HG03139 (cell line): ENCODE data around the gene KMT2C.
"Not testable (repeated sequence)": the region's sequence is repeated elsewhere in the genome, so short reads cannot be mapped to it uniquely, and the experiment has no call there.

ENCODE experiments used
- ATAC-seq: cut with Tn5 transposase; IDR thresholded peaks from one replicate; pipeline ENCODE4 v1.9.1; 2021; ENCODE audit not compliant: unreplicated experiment

The KMT2C gene

DNA sequence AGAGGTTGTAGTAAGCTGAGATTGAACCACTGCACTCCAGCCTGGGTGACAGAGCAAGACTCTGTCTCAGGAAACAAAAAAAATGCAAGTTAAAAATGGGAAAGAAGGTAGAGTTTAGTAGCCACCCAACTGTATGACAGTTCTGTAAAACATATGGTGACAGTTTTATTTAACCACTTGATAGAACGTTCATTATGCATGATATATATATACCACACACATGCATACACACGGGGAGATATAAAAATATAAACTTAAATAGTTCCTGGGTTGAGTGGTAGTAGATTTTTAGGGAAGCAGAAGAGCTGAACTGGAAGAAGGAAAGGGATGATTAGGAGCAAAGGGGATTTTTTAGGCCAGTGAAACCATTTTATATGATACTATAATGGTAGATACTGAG is 120.0 kb downstream of the KMT2C start:
- ATAC-seq: no peak

DNA sequence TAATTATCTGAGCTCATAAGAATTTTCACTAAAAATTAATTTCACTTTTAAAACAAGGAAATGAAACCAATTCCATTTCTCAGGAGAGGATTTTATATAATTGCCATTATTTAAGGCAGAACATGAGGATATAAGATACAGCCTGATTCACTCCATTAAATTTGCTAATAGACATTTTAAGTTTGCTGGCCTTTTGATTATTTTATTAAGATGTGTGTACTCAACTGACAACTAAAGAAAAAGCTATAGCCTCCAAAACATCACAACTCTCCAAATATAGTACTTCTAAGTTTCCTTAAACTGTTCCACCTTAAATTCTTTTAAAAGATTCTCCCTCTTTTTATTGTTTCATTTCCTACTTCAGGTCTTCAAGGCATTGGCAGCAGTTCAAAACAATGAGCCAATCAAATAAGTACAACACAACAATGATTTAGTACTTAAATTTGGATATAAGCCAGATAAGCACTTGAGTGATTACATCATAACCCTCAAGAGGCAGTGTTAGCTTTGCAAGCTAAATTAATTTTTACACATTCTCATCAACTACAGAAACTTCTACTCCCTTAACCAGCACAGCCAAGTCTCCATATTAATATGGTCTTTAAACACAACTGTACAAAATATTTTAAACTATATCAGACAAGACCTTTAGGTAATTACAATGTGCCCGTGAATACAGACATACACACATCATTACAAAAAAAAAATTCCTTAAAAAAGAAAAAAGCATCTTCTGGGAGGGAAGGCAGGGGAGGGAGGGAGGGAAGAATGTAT is 121.8 kb downstream of the KMT2C start:
- ATAC-seq: no peak

DNA sequence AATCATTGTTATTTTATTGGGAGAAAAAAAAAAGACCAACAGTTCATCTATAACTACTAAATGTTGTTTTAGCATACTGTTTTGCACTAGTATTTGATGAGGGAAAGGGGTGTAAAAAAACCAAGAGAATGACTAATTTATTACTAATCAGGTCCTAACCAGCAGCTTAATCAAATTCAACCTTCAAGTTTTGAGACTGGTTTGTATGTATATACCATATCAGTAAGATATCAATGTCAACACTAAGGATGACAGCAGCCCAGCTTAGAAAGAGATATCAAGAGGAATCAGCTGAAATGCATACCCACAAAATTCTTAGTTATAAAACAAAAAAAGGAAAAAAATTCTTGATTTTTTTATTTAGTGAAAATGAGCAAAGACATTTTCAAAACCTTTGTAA is 122.6 kb downstream of the KMT2C start:
- no peak for ATAC-seq

DNA sequence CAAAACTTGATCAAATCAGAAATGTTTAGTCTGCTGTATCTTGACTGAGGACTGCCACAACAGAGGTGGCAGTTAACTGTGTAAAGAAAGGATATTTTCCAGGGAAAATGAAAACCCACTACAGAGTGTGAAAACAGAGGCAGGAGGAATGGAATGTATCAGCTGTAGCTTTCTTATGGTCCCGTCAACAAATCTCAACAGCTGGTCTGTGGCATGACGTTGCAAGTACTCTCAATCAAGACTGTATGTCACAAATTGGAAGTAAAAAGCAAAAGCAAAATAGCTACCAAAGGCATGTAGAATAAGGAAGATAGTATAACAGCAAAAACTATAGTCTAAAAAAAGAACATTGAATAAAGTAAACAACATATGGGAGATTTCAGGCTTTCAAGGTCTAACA is 123.5 kb downstream of the KMT2C start:
- no peak for ATAC-seq

DNA sequence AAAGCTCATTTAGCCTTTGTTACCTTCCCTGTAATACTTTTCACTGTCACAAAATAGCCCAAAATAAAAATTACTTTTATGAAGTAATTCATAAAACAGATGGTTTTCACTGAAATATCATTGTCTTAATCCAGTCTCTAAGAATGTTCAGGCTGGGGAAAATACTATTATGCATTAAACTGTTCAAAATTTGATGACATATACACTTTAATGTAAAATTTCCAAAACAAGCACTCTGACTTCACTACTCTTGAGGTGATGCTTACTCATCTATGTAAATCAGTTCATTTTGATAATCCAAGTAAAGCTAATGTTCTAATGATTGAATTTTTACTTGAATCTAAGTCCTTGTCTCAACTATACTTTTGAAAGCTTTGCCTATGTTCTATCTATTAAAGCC is 127.9 kb downstream of the KMT2C start:
- no peak for ATAC-seq

DNA sequence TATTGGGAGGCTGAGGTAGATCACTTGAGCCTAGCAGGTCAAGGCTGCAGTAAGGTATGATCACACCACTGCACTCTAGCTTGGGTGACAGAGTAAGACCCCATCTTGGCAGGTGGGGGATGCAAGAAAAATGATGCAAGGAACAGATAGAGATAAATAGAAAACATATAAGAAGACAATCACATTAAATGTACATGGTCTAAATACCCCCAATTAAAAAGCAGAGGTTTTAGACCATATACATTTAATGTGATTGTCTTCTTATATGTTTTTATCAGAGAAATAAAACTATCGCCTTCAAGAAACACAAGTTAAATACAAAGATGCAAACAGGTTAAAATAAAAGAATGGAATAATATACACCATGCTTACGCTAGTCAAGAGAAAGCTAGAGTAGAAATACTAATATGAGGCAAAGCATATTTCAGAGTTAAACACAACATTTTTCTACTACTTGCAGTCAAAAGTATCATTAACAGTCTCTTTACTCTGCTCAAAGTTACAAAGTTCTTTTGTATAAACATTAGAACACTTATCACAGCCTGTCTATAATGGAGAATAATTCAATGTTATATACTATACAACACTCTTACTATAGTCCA is 136.2 kb downstream of the KMT2C start:
- ATAC-seq: not testable (repeated sequence)

DNA sequence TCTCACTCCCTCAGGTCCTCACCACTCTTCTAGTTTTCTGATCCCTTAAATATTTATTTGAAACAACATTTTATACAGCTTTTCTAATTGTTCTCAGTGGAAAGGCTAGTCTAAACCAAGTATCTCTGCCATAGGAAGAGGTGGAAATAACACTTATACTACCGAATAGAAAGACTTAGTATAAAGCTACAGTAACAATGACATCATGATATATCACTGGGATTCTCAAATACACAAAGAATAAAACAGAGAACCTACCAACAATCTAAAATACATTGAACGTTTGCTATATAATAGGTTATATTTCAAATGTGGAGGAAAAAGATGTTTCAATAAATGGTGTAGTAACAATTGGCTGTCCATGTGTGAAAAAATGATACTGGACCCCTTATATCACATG is 142.9 kb downstream of the KMT2C start:
- no peak for ATAC-seq

DNA sequence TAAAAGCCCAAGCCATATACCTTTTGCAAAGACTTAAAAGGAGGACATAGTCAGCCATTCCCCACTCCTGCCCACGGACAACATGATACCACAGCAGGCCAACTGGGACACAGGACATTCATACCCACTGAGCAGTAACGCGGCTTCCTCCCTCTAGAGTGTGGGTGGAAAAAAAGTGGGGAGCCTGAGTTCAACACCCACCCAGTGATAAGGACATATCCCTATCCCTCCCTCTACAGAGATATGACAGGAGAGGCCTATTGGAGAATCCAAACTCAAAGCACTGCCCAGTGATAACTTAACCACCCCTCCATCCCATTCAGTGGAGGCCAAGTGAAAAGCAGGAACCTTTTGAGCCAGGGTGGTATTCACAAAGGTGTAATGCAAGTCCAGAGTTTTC is 148.8 kb downstream of the KMT2C start:
- ATAC-seq: not testable (repeated sequence)

DNA sequence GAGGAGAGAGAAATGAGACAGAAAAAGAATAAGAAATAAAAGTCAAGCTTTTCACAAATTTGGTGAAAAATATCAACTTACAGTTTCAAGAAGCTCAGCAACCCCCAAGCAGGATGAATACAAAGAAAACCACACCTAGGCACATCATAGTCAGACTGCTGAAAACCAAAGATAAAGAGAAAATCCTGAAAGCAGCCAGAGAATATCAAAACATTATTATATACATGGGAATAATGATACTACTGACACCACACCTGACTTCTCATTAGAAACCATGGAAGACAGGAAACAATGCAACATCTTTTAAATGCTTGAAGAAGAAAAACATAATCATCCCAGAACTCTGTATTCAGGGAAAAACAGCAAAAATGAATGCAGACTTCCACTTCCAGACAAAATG is 149.6 kb downstream of the KMT2C start:
- ATAC-seq: not testable (repeated sequence)

DNA sequence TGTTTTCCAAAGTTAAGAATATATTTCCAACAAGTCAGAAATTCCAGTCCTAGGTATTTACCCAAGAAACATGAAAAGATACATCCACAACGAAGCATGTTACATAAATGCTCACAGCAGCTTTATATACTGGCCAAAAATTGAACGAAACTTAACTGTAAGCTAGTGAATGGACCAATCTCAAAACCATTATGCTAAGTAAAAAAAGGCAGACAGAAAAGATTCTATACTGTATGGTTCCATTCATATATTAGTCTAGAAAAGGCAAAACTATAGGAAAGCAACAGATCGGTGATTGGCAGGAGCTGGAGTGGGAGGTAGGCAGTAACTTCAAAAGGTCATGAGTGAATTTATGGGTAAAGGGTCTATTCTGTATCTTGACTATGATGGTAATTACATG is 150.8 kb downstream of the KMT2C start:
- not testable (repeated sequence) for ATAC-seq

DNA sequence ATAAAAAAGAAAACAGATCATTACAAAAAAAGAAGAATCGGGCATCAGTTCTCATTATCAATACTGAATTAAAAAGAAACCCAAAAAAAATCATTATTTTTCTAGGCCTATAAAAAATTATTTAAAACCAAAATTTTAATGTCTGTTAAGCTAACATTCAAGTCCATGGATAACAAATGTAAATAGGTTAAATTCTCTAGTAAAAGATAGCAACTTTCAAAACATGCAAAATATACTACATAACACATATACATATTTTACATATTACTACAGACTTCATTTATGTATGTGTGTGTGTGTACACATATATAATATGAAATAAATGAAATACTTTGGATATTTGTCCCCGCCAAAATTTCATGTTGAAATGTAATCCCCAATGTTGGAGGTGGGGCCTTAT is 158.1 kb downstream of the KMT2C start:
- ATAC-seq: not testable (repeated sequence)

DNA sequence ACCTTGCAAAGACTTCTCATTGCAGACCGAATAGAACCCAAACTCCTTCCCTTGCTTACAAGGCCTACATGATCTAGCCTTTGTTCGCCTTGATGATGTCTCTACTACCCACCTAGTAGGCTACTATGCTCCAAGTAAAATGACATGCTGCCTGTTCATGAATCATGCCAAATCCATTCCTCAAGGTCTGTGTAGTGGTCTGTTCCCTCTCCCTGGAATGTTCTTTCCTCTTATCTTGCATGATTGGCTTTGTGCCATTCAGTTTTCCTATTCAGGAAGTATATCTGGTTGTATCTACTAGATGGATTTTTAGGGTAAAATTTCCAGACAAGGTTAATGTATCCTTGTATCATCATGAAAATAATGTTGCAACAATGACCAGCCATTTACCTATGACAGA is 165.4 kb downstream of the KMT2C start:
- not testable (repeated sequence) for ATAC-seq

DNA sequence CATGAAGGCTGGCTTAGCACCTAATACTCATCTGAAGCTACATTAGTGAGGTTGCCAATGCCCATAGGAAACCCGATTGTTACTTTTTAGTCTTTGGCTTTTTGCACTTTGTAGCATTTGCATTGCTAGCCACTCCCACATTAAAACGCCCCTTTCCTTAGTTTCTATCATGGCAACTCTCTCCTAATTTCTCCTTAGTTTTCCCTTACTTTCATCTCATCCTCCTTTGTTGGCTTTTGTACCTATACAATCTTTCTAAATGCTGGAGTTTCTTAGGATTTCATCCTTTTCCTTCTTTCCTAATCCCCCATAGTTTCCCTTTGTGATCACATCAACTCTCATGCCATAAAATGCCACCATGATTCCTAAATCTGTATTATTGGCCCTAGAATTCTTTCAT is 168.9 kb downstream of the KMT2C start:
- ATAC-seq: not testable (repeated sequence)

DNA sequence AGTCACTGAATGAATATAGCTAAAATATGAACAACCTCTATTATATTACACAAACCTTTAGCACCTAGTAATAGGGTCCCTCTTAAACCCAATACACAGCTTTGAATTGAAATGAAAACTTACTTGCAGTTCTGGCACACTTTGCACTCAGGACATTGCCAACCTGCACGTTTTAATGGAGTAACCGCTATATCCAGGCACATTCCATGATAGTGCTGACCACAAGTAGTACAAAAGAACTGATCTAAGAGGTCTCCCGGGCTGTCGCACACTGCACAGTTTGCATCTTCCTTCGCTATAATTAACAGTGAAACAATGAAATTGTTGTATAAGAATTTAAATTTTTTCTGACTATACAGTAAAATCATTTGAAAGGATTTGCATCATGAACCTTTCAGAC is 170.9 kb downstream of the KMT2C start:
- not testable (repeated sequence) for ATAC-seq

DNA sequence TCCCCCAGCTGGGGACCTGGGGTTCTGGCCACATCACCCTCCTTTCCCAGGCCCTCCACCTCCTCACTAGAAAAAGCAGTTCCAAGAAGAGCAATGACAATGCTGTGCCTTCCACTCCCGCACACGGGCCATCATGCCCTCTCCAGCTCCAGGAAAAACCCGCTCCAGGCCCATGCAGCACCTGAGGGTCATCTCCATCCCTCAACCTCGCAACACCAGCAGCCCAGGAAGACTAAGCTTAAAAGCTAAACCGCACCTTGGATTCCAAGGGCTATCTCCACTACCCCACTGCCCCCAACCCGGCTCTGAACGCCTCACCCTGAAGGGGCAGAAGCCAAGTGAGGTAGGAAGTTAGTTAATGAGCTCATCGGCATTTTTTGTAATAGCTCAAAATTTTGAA is 173.7 kb downstream of the KMT2C start:
- not testable (repeated sequence) for ATAC-seq

DNA sequence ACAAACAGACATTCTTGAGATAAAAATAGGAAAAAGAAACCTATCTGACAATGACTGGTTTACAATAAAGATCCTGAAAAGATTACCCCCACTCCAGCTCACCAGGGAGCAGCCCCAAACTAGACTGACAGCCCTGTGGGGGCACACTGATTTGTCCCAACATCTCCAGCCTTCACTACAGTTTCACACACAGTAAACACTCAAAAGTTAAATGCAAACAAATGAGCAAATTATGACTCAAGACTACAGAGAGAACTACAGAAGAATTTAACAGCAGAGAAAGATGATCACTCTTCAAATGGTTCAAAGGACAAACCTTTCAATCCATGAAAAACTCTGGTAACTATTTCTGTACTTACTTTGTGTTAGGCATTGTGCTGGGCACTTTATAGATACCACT is 176.2 kb downstream of the KMT2C start:
- ATAC-seq: not testable (repeated sequence)

DNA sequence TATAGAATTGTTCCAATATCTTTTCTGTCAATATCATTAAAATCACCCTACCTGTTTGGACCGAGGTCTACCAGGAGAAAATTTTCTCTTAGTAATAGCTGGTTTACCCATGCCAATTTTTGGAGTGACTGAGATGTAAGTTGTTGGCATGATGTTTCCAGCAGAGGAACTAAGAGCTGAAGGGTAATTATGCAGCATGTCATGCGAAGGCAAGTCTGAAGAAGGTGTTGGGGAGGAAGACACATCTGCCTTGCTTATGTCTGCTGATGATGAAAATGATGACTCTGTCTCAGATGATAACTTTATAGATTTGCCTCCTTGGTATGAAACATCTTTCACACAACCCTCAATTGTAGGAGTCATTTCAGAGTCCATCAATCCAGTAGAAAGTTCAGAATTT is 188.0 kb downstream of the KMT2C start:
- ATAC-seq: not testable (repeated sequence)

DNA sequence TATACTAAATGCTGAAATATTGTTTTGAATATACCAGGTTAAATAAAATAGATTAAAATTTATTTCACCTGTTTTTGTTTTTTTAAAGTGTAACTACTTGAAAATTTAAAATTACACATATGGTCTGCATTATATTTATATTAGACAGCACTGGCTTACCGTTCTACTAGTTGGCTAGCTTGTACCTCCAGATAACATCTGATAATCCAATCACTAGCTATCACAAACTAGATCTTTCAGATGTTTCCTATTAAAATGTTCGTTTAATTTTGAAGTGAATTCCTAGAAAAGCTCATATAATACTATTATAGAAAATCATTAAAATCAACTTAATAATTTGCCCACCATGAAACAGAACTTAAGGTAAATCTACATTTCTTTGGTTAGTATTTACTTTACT is 190.4 kb downstream of the KMT2C start:
- ATAC-seq: not testable (repeated sequence)

DNA sequence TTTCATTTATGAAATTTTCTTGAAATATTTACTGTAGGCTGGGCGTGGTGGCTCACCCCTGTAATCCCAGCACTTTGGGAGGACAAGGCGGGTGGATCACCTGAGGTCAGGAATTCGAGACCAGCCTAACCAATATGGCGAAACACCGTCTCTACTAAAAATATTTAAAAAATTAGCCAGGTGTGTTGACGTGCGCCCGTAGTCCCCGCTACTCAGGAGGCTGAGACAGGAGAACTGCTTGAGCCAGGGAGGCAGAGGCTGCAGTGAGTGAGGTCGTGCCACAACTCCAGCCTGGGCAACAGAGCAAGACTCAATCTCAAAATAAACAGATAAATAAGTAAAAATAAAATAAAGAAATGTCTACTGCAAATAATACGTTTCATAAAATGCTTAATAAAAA is 192.3 kb downstream of the KMT2C start:
- not testable (repeated sequence) for ATAC-seq

DNA sequence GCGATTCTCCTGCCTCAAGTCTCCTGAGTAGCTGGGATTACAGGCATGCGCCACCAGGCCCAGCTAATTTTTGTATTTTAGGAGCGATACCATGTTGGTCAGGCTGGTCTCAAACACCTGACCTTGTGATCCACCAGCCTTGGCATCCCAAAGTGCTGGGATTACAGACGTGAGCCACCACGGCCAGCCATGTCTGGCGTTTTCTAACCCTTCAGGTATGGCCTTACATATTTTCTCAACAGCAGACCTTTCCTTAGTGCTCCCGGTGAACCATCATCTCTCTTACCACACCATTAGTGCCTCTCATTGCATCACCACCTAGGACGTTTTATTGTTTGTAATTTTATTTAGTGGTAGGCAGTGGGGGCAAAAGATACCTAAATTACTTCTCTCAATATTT is 194.5 kb downstream of the KMT2C start:
- ATAC-seq: not testable (repeated sequence)

DNA sequence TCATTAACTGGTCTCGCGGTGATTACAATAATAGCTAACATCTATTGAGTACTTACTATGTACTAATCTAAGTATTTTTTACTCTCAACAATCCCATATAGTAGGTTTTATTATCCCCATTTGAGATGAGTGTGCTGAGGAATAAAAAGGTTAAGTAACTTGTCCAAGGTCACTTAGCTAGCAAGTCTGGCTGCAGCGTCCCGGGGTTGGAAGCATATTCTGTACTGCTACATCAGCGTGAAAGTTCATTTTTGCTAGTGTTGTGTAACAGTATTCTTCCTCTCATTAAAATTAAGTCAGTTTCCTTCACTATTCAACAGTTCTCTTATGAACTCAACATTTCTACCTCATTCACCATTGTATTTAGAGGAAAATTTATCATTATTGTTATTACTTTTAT is 199.5 kb downstream of the KMT2C start:
- ATAC-seq: not testable (repeated sequence)

DNA sequence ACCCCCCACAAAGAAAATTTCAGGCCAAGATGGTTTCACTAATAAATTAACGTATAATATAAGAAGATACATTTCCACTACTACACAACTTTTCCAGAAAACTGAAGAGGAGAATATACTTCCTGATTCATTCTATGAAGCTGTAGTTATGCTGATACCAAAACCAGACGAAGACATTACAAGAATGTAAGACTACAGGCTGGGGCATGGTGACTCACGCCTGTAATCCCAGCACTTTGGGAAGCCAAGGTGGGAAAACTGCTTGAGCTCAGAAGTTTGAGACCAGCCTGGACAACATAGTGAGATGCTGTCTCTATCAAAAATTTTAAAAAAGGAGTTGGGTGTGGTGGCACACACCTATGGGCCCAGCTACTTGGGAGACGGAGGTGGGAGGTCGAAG is 201.4 kb downstream of the KMT2C start:
- ATAC-seq: not testable (repeated sequence)

DNA sequence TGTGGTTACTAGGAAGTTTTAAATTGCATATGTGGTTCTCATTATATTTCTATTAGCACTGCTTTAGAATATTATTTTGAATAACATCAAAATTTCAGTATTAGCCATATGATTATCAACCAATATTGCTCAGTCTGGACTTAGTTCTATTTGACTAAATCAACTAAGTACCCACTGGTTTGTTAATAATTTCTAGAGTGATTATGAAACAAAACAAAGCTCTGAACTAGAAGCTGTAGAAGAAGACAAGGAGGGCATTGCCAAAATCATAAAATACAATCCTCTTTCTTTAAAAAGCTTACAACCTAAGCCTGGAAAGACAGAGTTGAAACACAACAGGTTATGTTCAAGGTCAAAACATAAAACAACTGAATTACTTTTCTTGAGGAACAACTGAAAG is 204.7 kb downstream of the KMT2C start:
- no peak for ATAC-seq
